Measurements from ENCODE around the gene ZBTB17. TPM values are rescaled to one million over a fixed set of nuclear protein-coding genes. Genes with fewer than 3 reads are reported as not detected.

Gene ZBTB17
- total and polyA plus RNA-seq, 2 of the 8 experiments (the other 6 are each of a cell fraction or from before 2014, with no cell fraction given) = 24.7 to 36.2 TPM

GRCh38 chr1:15969321-15969880 lies 6.5 kb downstream of the ZBTB17 start (continued):
- TF ChIP-seq SUZ12 (IDR thresholded peaks at IDR 0.05; ENCODE audit: low read length) (no peak), CTBP2 (IDR thresholded peaks at IDR 0.05; ENCODE audit: borderline replicate concordance, insufficient read depth, insufficient read length, low read length) (no peak), CHD2 (IDR thresholded peaks at IDR 0.05; ENCODE audit: low read length) (no peak), FOSL1 (IDR thresholded peaks at IDR 0.05; ENCODE audit: insufficient read depth, low read depth, low read length) (no peak), HDAC6 (IDR thresholded peaks at IDR 0.05; ENCODE audit: low read depth, low read length) (no peak)

Data from H1 (cell line).